HG03432 (cell line): ENCODE results near the gene INVS.
"Not testable (repeated sequence)": the region's sequence is repeated elsewhere in the genome, so short reads cannot be mapped to it uniquely, and the experiment has no call there.

ENCODE experiments used
- ATAC-seq: cut with Tn5 transposase; IDR thresholded peaks from one replicate; pipeline ENCODE4 v1.9.1; 2021; ENCODE audit warnings: mild to moderate bottlenecking, moderate library complexity; ENCODE audit not compliant: unreplicated experiment

The INVS gene

DNA sequence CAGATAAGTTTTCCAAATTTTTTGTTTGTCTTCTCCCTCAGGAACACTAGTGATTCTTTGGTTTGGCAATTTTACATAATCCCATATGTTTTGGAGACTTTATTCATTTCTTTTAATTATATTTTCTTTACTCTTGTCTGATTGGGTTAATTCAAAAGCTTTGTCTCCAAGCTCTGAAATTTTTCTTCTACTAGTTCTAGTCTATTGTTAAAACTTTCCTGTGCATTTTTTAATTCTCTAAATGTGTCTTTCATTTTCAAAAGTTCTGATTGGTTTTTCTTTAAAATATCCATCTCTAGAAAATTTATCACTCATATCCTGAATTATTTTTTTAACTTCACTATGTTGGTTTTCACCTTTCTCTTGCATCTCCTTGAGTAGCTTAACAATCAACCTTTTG, 92.2 kb downstream of the INVS start:
- ATAC-seq = no peak

DNA sequence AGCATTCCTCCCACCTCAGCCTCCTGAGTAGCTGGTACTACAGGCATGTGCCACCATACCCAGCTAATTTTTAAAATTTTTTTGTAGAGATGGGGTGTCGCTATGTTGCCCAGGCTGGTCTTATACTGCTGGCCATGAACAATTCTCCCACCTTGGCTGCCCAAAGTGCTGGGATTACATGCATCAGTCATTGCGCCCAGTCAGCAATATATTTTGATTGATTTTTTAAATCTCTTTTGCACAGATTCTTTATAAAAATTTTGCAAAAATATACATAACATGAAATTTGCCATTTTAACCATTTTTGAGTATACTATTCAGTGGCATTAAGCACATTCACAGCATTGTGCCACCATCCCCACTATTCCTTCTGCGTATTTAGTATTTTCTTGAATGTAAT, 94.0 kb downstream of the INVS start:
- ATAC-seq = no peak

DNA sequence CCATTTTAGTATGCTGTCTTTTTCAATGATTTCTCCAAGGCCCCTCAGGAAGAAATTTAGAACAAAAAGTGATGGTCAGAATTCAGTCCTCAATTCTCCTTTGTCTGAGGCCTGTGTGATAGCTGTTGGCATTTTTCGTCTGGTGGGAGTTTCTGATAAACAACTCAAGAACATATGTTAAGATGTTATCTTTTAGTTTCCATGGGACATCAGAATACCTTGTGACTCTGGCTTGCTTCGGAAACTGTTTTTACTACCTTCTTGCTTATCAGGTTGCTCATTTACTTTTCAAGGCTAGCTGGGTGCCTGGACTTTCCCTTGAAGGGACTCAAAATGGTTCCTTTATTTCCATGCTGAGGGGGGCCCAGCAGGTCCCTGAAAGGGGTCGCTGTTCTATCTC, 97.2 kb downstream of the INVS start:
- ATAC-seq = no peak

GRCh38 chr9:100196828-100197227, 97.8 kb downstream of the INVS start:
- no peak for ATAC-seq

DNA sequence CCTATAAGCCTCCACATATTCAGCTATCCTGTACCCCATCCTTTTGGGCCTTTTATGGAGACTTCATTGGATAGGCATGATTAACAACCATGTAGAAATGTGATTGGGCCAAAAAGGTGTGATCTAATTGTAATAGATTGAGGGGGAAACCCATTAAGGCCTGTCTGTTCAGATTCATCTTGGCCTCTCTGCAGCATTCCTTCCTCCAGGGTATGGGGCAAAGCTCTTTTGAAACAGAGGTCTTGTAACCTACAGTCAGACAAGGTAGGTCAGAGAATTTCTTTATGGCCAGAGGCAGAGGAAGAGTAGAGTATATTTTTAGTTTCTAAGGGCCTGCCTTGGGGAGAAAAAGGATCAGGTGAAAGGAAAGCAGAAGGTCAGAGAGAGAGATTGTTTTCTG, 98.5 kb downstream of the INVS start:
- ATAC-seq = no peak

DNA sequence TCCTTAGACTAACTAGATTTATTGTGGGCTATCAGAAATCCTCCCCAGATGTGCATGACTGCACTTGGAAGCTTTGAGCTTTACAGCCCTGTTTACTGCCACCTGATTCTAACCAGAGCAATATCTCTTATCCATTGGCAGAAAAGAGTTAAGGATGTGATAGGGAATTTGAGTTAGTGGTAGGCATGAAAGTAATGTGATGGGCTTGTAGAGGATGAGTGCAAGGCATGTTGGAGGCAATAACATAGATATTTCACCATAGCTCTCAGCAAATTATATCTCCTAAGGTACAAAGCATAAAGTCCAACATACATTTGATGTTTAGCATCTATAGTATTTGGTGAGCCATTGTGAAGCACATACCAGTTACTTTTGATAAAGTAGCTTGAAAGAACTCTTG, 103.8 kb downstream of the INVS start:
- ATAC-seq = no peak

GRCh38 chr9:100204796-100205195, 105.8 kb downstream of the INVS start:
- no peak for ATAC-seq

DNA sequence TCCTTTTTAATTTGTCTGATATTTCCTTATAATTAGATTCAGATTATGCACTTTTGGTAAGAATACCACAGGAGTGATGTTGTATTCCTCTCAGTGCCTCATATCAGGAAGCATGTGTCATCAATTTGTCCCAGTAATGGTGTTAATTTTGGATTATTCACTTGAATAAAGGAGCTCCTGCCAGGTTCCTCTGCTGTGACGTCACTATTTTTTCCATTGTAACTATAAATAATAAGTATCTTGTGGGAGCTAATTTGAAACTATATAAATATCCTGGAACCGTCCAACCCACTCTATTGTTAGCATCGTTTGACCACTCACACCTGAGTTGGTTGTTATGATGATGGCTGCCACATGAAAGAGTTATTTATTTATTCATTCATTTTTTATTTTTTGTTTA, 107.9 kb downstream of the INVS start:
- no peak for ATAC-seq

GRCh38 chr9:100208673-100209072, 109.6 kb downstream of the INVS start:
- ATAC-seq = no peak

DNA sequence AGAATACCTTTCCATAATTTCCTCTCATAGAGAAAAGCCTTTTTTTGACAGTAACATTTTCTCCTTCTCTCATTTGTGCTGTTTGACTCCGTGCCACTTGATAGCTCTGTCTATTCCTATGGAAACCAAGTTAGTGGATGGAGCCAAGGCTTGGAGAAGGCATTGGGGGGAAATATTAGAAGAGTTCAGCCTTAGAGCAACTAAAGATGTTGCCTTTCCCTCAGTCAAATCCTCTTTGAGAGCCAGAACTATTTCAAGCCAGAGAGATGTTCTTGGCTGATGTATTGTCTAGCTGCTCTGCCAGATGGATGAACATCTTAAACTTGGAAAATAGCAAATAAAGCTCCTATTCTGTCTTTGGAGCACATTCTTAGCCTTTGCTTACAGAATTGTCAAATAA, 112.4 kb downstream of the INVS start:
- ATAC-seq = no peak

DNA sequence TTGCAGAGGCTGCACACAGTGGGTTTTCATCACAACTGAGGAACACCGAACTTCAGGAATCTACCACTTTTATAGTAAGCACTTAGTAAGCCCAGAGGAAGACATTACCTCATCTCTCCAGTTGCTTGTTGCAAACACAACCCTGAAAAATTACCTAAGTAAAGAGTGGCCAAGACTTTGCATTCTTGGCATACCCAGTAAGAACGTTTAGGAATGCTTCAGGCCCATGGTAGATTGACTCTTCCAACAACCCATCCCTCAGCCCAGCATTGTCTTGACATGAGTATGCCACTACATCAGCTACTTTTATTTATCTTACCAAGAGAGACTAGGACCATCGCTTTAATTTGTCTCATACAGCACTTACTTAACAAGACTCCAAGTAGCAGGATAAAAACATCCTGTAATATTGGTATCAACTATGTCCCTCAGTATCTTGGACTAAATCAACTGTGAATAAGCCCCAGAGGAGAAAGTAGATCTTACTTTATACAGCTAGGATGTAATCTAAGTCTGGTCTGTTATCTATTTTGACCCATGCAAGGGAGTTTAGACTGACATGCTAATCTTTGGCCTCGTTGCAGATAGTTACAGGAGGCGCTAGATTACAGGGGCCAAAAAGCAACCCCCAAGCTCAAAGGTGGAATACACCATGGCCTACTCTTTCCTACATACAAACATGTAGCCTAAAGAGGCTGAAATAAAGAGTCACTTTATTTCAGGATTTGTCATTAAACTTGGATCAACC, 114.9 kb downstream of the INVS start:
- no peak for ATAC-seq

GRCh38 chr9:100216178-100216787, 117.2 kb downstream of the INVS start:
- ATAC-seq = peak; percentile 60

DNA sequence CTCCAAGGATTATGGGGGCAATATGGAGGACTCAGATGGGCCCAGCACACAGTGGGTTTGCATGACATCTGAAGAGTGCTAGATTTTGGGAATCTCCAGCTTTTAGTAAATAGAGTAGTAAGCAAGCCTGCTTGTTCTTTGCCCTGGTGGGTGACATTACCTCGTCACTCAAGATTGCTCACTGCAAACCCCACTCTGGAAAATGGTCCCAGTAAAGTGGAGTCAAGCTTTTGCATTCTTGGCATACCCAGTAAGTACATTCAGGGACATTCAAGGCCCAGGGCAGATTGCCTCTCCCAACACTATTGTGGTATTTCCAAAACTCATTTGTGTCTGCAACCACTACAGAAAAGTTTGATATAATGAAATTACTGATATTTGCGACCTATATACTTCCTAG, 118.5 kb downstream of the INVS start:
- ATAC-seq = no peak

DNA sequence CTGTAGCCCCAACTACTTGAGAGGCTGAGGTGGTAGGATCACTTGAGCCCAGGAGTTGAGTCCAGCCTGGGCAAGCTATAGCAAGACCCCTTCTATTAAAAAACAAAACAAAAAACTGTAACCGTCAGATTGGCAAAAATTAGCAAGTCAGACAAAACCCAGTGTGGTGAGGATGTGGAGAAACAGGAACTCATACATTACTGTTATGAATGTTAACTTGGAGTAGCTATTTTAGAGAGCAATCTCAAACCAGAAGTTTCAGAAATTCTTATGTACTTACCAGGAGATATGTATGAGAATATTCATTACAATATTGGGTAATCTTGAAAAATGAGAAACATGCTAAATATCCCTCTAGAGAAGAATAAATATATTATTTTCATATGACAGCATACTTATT, 120.3 kb downstream of the INVS start:
- peak; percentile 84 for ATAC-seq

GRCh38 chr9:100220936-100221335, 121.9 kb downstream of the INVS start:
- ATAC-seq = no peak

- no peak for ATAC-seq
Measured at GRCh38 chr9:100221538-100221937, 122.5 kb downstream of the INVS start.

- no peak for ATAC-seq
Measured at GRCh38 chr9:100222674-100223073, 123.6 kb downstream of the INVS start.

DNA sequence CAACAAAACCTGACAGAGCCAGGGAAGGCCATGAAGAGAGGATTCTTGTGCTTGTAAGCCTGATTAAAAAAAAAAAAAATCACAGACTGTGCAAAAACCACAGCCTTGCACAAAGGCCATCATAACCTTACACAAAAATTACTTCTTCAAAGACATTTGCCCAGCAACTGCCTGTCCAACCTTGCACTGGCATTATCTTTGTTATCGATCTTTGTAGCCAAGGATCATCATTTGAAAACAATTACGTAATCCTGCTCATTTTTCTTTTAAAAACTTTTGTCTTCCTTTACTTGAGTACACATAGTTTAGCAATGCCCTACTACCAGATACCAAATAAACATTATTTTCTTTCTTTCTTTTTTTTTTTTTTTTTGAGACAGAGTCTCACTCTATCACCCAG, 128.6 kb downstream of the INVS start:
- ATAC-seq = no peak

DNA sequence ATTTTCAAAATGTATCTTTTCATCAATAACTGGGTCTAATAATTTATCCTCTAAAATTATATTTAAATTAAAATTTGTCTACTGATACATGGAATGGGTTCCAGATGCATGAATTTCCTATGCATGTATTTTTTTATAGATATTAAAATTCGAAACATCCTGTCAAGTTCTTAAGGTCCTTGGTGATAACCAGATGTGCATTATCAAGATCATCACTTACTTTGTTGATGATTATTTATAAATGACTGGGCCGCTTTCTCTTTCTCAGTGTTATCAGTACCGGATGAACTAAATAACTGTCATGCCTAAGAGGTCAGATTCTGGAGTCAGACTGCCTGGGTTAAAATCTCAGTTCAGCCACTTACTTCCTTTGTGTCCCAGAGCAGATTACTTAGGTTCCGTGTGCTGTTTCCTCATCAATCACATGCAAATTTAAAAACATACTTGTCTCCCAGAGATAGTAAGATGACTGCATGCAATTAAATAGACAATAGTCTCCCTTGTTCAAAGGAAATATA, 129.4 kb downstream of the INVS start:
- ATAC-seq = no peak

- ATAC-seq = no peak
Measured at GRCh38 chr9:100229136-100229535, 130.1 kb downstream of the INVS start.

DNA sequence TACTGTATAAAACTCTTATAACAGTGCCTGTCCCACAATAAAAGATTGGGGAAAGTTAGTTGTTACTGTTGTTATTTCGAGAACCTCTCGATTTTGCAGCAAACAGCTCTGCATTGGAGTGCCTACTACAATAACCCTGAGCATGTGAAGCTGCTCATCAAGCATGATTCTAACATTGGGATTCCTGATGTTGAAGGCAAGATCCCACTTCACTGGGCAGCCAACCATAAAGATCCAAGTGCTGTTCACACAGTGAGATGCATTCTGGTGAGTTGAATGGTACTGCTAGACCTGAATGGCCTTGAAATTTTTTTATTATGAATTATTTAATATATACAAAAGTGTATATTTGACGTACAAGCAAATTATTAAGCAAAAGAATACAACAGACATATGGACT, 130.5 kb downstream of the INVS start:
- ATAC-seq = no peak

DNA sequence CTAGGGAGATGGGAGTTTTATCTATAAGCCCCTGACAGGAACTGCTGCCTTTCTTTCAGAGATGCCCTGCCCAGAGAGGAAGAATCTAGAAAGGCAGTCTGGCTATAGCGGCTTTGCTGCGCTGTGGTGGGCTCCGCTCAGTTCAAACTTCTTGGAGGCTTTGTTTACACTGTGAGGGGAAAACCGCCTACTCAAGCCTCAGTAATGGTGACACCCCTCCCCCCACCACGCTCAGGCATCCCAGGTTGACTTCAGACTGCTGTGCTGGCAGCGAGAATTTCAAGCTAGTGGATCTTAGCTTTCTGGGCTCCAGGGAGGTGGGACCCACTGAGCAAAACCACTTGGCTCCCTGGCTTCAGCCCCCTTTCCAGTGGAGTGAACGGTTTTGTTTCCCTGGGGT, 137.9 kb downstream of the INVS start:
- ATAC-seq = not testable (repeated sequence)

DNA sequence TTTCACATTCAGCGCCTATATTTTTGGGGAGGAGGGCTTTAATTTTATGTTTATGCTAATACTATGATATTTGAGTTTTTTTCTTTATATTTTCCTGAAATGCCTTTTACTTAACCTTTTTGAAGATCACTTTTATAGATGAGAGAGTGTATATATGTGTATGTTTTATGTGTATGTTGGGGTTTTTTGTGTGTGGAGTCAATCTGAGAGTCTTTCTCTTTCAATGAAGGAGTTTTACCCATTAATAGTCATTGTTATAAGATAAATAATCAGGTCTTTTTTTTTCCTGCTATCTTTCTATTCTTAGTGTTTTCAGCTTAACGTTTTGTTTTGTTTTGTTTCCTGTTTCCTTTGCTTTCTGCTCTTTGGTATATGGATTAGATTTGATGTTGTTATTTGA, 141.5 kb downstream of the INVS start:
- no peak for ATAC-seq
